ENCODE results near the gene SLPI.

Gene SLPI

DNA sequence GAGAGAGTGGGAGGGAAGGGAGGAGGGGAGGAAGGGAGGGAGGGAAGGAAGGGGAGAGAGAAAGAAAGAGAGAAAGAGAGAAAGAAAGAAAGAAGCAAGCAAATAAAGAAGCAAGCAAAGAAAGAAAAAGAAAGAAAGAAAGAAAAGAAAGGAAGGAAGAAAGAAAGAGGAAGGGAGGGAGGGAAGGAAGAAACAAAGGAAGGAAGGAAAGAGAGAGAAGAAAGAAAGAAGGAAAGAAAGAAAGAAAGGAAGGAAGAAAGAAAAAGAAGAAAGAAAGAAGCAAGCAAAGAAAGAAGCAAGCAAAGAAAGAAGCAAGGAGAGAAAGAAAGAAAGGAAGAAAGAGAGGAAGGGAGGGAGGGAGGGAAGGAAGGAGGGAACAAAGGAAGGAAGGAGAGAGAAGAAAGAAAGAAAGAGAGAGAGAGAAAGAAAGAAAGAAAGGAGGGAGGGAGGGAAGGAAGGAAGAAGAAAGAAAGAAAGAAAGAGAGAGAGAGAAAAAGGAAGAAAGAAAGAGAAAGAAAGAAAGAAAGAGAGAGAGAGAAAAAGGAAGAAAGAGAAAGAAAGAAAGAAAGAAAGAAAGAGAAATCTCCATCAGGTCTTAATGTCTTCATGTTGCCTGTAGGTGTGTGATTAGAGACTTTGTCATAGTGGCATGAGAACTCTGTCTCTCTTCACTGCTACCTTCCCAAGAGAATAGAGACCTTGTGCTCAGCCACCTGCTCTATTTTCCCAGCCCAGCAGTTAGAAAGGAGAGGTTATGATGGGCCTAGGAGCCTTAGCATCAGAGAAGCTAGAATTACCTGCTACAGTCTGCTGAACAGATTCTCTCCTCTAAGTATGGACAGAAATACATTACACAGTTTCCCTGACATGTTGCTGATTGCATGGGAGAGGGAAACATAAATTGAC, 42.5 kb downstream of the SLPI start:
- DNase-seq, result no peak

DNA sequence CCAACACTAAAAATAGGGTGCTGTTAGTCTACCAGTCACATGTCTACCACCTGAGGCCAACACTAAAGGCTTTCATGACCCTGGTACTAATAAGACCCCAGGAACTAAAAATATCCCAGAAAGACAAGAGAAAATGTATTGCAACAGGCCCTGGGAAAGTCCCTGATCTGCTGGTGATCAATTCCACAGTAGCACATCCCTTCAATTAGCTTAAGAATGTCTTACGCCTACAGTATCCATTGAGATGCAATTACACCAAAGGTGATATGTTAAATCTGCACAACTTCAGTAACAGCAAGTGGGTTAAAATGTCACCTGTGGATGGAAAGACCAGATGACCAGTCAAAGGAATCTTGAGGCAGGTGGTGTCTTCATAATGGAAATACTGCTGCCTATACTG, 44.4 kb downstream of the SLPI start:
- DNase-seq, result no peak

DNA sequence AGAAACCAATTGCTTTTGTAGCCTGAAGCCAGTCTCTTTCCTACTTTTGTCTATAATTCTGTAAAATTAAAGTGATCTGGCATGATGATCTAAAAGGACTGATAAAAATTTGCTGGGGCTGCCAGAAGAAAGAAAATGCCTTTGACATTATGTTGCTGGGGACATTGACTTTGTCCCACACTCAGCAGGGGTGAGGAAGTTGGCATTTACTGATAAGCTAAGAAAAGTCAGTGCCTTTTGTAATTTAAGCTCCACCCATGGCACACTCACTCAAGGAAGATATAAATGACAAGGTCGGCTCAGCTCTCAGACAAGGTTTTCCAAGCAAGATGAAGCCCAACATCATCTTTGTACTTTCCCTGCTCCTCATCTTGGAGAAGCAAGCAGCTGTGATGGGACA, 47.6 kb downstream of the SLPI start, which contains the start of gene SEMG1:
SEMG1 (plus strand) TSS at position 309 of the 400 bp plus-strand sequence; CDS start at position 330, 21 bp downstream.
- DNase-seq, result no peak
